Measurements from ENCODE around the gene RAB5IF.
"Not testable (repeated sequence)": the region's sequence is repeated elsewhere in the genome, so short reads cannot be mapped to it uniquely, and the experiment has no call there.

Gene RAB5IF

GRCh38 chr20:36629719-36630681, 24.4 kb downstream of the RAB5IF start:
- DNase-seq (ENCODE audit: low read depth): peak; percentile 14

GRCh38 chr20:36631646-36632045, 26.1 kb downstream of the RAB5IF start:
- peak; percentile 16 for DNase-seq (ENCODE audit: low read depth)

GRCh38 chr20:36632147-36632486, 26.5 kb downstream of the RAB5IF start:
- DNase-seq (ENCODE audit: low read depth): no peak

GRCh38 chr20:36632487-36633284, 27.1 kb downstream of the RAB5IF start:
- no peak for DNase-seq (ENCODE audit: low read depth)

- no peak for DNase-seq (ENCODE audit: low read depth)
These were observed 27.8 kb downstream of the RAB5IF start for GRCh38 chr20:36633285-36633772.

GRCh38 chr20:36634342-36634741, 28.8 kb downstream of the RAB5IF start:
- no peak for DNase-seq (ENCODE audit: low read depth)

- DNase-seq (ENCODE audit: low read depth): not testable (repeated sequence)
These were observed 33.4 kb downstream of the RAB5IF start for GRCh38 chr20:36638876-36639400.

- DNase-seq (ENCODE audit: low read depth): no peak
These were observed 35.9 kb downstream of the RAB5IF start for GRCh38 chr20:36641506-36641843.

- DNase-seq (ENCODE audit: low read depth): no peak
These were observed 36.6 kb downstream of the RAB5IF start for GRCh38 chr20:36642136-36642535.

- no peak for DNase-seq (ENCODE audit: low read depth)
These were observed 38.6 kb downstream of the RAB5IF start for GRCh38 chr20:36644032-36644705.

GRCh38 chr20:36644706-36645095, 39.1 kb downstream of the RAB5IF start:
- DNase-seq (ENCODE audit: low read depth): no peak

- DNase-seq (ENCODE audit: low read depth): no peak
These were observed 39.8 kb downstream of the RAB5IF start for GRCh38 chr20:36645353-36645752.

GRCh38 chr20:36645998-36646397, 40.4 kb downstream of the RAB5IF start, which contains the start of gene SLA2:
SLA2 (minus strand) TSS chr20:36646196; CDS start chr20:36641335, 4,861 bp downstream.
- no peak for DNase-seq (ENCODE audit: low read depth)

GRCh38 chr20:36646678-36647077, 41.1 kb downstream of the RAB5IF start:
- no peak for DNase-seq (ENCODE audit: low read depth)

GRCh38 chr20:36647196-36648121, 41.9 kb downstream of the RAB5IF start:
- no peak for DNase-seq (ENCODE audit: low read depth)

- no peak for DNase-seq (ENCODE audit: low read depth)
These were observed 47.9 kb downstream of the RAB5IF start for GRCh38 chr20:36653456-36653855.

GRCh38 chr20:36654506-36654905, 48.9 kb downstream of the RAB5IF start:
- no peak for DNase-seq (ENCODE audit: low read depth)

- DNase-seq (ENCODE audit: low read depth): no peak
These were observed 49.4 kb downstream of the RAB5IF start for GRCh38 chr20:36655004-36655403.

- no peak for DNase-seq (ENCODE audit: low read depth)
These were observed 51.2 kb downstream of the RAB5IF start for GRCh38 chr20:36656733-36657132.

- no peak for DNase-seq (ENCODE audit: low read depth)
These were observed 52.7 kb downstream of the RAB5IF start for GRCh38 chr20:36658300-36658699.
